ENCODE results near the gene RPLP2.

The RPLP2 gene

GRCh38 chr11:773425-773824 is 36.3 kb upstream of the RPLP2 start:
- in situ Hi-C loops (cut with MboI; ENCODE audit: low sequenced_read_pairs) = no loop called here

- in situ Hi-C loops (cut with MboI; ENCODE audit: low sequenced_read_pairs) = no loop called here
Observed at GRCh38 chr11:773830-774229, 35.9 kb upstream of the RPLP2 start.

GRCh38 chr11:774873-775592 is 34.7 kb upstream of the RPLP2 start:
- in situ Hi-C loops (cut with MboI; ENCODE audit: low sequenced_read_pairs) = no loop called here

DNA sequence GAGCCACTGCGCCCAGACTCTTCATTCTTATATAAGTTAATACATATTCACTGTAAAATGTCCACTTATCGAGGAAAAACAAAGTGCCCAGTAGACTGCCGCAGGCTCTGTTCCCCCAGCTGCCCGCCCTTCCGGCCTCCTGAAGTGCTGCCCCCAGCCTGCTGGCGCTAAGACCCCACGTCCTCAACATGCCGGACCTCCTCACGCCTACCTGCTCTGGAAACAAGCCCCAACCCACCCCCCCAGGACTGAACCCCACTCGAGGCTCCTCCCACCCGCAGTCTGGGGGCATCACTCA is 33.6 kb upstream of the RPLP2 start:
- in situ Hi-C loops (cut with MboI; ENCODE audit: low sequenced_read_pairs) = no loop called here

DNA sequence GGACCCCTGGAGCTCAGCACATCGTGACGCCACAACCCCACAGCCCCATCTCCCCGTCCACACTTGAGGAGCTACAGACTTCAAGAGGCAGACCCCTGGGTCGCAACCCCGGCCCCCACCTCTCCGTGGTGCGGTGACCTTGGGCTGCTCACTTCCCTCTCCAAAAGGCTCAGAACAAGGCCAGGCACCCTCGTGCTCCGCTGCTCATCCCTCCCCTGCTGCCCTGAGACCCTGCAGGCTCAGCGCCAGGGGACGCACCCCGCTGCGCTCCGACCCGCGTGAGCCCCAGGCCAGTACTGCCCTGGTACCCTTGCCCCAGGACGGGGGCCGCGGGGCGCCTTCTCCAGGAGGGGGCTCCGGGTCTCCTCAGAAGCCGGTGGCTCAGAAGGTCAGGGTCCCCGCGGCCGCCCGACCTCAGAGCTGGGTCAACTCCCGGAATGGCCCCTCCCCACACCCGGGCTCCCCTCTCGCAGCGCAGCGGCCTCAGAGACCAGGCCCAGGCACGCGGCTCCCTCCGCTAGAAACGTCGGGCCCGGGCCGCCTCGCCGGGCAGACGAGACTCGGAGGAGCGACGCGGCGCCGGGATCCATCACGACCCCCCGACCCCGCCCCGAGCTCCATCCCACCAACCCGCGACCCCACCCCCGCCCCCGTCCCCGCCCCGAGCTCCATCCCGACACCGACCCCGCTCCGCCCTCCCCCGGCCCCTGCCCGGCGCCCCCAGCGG is 33.0 kb upstream of the RPLP2 start:
- in situ Hi-C loops (cut with MboI; ENCODE audit: low sequenced_read_pairs) = no loop called here

DNA sequence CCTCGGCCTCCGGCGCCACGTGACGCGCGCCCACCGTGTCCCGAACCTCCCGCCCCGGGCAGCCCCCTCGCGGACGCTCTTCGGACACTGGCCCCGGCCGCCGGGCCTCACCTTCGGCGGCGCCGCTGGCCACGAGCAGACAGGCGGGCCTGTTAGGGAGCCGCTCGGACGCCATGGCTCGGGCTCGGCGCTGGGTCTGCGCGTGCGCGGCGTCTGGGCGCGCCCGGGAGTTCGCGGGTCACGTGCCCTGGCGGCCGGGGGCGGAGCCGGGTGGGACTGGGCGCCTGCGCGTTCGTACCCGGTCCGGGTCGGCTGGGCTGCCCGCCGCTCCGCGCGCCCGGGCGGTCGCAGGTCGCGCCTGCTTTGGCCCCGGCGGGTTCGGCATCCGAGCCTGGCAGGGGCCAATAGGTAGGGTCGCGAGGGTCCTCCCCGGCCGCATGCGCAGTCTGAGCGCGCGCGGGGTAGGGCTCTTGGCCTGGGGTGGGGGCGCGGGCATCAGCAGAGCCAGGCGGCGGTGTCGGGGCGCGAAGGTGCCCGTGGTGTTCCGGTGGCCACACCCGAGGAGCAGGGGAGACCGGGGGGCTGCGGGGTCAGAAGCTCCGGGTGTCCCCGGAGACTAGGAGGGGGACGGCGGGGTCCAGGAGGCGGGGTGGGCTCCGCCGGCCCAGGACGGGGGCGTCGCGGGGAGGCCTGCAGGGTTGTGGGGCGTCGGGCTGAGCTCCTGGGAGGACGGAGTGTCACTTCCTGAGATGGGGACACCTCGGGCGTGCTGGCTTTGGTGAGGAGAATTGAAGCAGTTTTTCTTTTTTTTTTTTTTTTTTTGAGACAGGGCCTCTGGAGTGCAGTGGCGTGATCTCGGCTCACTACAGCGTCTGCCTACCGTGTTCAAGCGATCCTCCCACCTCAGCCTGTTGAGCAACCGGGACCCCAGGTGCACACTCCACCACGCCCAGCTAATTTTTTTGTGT is 32.2 kb upstream of the RPLP2 start, which contains the start of gene GATD1:
GATD1 (minus strand) TSS at position 200 of the 968 bp plus-strand sequence; CDS start at position 175, 25 bp downstream.
- in situ Hi-C loops (cut with MboI; ENCODE audit: low sequenced_read_pairs) = no loop called here

DNA sequence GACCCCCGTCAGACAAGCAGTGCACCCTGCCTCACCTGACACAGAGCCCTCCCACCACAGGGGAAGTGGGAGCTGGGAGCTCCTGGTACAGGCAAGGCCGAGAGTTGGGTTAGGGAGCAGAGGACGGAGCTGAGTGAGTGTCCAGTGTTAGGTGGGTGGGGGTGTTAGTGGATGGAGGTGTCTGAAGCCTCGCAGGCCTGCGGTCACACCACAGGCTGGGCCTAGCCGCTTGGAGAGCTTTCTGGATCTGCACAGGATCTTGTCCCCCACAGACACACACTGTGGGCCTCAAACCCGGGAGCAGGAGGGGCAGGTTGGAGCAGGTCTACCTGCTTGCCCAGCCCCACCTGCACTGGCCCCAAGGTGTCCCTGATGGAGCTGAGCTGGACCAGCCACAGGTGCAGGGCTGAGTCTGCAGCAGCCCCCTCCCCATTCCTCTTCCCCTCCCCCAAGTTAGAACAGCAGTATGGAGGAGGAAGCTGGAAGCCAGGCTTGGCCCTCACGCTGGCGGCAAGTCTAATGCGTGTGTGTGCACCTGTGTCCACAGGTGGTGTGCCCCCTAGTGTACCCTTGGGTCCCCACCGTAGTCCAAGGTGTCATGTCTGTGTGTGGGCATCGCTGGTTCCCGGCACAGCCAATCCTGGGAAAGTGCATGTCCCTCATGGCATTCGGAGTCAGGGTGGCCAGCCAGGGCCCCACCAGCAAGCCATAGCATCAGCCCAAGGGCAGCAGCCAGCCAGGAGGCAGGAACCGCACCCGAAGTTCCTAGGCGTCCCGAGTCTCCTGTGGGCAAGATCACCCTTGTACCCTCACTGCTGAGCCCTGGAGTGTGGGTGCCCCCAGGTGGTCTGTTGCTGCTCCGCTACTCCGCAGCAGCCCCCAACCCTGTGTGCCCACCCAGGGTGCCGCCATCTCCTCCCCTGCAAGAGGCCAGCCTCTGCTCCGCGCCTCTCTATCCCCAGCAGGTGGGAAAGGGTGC is 30.5 kb upstream of the RPLP2 start:
- in situ Hi-C loops (cut with MboI; ENCODE audit: low sequenced_read_pairs) = no loop called here

GRCh38 chr11:779955-780532 is 29.7 kb upstream of the RPLP2 start:
- in situ Hi-C loops (cut with MboI; ENCODE audit: low sequenced_read_pairs) = no loop called here

DNA sequence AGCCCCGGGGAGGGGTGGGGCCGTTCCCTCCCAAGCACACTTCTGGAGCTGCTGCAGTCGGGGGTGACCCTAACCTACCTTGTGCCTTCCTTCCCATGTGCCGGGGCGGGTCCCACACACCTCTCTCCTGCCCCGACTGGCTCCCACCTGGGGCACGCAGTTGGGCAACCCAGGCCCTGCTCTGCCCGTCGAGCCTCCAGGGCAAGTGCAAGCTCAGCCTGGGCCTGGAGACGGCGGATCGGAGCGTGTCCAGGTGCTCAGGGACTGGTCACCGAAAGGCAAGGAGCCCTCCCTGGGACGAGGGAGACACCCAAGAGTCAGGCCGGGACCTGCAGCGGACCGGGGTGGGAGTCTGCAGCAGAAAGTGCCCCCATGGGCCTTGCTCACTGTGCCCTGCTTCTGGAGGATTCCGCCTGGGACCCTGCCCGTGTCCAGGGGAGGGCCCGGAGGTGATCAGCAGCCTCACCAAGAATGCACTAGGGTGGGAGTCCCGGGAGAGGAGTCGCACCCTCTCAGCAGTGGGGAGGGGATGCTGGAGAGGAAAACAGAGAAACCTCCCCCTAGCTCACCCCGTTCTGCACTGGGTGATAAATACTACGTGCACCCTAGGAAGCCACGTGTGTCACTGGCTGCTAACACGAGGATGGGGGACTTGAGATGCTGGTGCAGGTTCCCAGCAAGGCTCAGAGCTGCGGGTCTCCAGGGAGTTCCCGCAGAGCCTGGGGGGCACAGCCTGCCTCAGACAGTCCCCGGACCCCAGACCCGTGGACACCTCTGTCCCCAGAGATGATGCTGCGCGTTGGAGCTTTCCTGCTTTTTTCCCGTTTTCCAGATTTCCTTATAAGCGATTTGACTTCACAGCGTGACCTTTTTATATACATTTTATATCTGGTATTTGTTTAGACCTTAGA is 27.2 kb upstream of the RPLP2 start:
- in situ Hi-C loops (cut with MboI; ENCODE audit: low sequenced_read_pairs) = no loop called here

DNA sequence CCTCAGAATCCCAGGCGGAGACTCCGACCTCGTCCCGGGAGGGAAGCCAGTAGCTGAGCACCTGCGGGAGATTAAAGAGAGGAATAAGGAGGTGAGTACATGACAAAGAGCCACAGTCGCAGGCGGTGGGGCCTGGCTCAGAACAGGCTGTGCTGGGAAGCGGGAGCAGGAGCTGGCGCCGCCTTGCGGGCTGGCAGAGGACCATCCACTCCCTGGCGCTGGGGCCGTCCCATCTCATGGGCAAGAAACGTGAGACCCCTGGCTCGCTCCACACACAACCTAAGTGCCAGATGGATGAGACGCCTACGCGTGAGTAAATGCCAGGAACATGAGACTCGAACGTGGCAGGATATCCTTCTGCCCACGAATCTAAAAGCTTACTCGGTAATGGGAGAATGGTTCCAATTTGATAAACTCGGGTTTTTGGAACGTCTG is 26.2 kb upstream of the RPLP2 start:
- in situ Hi-C loops (cut with MboI; ENCODE audit: low sequenced_read_pairs) = no loop called here

DNA sequence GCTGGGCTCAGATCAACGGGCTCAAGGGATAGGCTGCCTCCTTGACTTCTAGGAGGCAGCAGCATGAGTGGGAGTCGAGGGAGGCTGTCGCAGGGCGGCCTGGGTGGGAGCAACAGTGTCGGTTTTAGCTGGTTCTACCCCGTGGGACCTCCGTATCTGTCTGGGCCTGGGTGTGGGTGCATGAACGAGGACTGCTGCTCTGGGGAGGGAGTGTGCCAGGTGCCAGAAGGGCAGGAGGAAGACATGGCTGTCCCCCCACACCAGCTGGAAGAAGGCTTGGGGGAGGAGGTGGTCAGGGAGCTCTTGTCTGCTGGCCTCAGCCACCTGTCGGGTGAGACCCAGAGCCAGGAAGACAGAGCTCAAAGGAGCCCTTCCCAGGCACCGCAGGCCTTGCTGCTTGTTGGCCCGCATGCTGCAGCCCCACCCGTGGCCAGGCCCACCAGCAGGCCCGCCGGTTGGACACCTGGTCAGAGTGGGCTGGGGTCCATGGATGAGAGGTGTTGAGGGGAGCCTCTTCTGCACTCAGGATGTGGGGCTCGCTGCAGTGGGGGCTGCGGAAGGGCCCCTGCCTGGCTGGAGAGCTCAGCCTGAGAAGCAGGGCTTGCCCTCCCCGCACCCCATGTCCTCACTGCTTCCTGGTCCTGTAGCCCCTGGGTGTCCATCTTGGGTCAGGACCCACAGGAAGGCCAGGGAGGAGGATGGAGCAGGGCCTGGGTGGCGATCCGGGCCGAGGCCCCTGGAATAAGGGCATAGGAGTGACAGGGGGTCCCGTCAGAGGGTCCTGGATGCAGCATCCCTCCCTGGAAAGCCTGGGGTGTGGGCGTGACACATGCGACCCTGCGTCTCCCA is 23.3 kb upstream of the RPLP2 start:
- in situ Hi-C loops (cut with MboI; ENCODE audit: low sequenced_read_pairs) = no loop called here

- in situ Hi-C loops (cut with MboI; ENCODE audit: low sequenced_read_pairs) = no loop called here
Observed at GRCh38 chr11:787084-787675, 22.6 kb upstream of the RPLP2 start.

- in situ Hi-C loops (cut with MboI; ENCODE audit: low sequenced_read_pairs) = no loop called here
Observed at GRCh38 chr11:788009-788640, 21.6 kb upstream of the RPLP2 start.

GRCh38 chr11:788953-789940 is 20.5 kb upstream of the RPLP2 start:
- in situ Hi-C loops (cut with MboI; ENCODE audit: low sequenced_read_pairs) = no loop called here

- in situ Hi-C loops (cut with MboI; ENCODE audit: low sequenced_read_pairs) = no loop called here
Observed at GRCh38 chr11:789943-790342, 19.8 kb upstream of the RPLP2 start, which contains the start of gene CEND1. TSS of gene CEND1 (minus strand) at chr11:790090. CDS start at chr11:788576, 1,514 bp downstream.
